Keratinocyte (primary cell): ENCODE data around the gene PRR14. TPM values are rescaled to one million over a fixed set of nuclear protein-coding genes. Genes with fewer than 3 reads are reported as not detected.

Experiments
- DNase-seq: peaks from one replicate; pipeline ENCODE4 v3.0.0-alpha.2; 2011; ENCODE audit warnings: low read depth, missing footprints, low spot score
- FAIRE-seq: peaks from 2 replicates; lab custom pipeline; 2011; peaks lifted over from hg19 to GRCh38; lab: Jason Lieb, UNC
- H2AFZ ChIP-seq: 2 replicates; pipeline ENCODE4 v1.6.0; 2012; ENCODE audit warnings: low read length, control low read depth, inconsistent platforms; ENCODE audit not compliant: control insufficient read depth
- H3K27ac ChIP-seq: 2 replicates; pipeline ENCODE4 v1.5.1; 2011; ENCODE audit warnings: low read length; ENCODE audit not compliant: control insufficient read depth, insufficient read depth
- H3K27me3 ChIP-seq: 3 replicates; pipeline ENCODE4 v1.6.0; 2011; ENCODE audit warnings: low read length; ENCODE audit not compliant: control insufficient read depth, insufficient read depth; ENCODE audit errors: extremely low read depth
- H3K36me3 ChIP-seq, 2 experiments: 2 replicates in 1 of 2; 3 replicates in 1 of 2; pipeline ENCODE4 v1.5.1; 2011; ENCODE audit warnings: low read length in 2 of 2, mild to moderate bottlenecking in 1 of 2; ENCODE audit not compliant: control insufficient read depth in 2 of 2, insufficient read depth in 2 of 2; ENCODE audit errors: extremely low read depth in 1 of 2
- H3K4me1 ChIP-seq: 3 replicates; pipeline ENCODE4 v1.5.1; 2011; ENCODE audit warnings: low read length; ENCODE audit not compliant: control insufficient read depth, insufficient read depth; ENCODE audit errors: extremely low read depth
- H3K4me2 ChIP-seq: 3 replicates; pipeline ENCODE4 v1.6.0; 2011; ENCODE audit warnings: low read depth, low read length; ENCODE audit not compliant: control insufficient read depth, insufficient read depth; ENCODE audit errors: extremely low read depth
- H3K4me3 ChIP-seq, 3 experiments: fragments of 200-600 bp in 1 of 3; sonication (generic) in 1 of 3; 2 replicates in 2 of 3; 3 replicates in 1 of 3; pipeline ENCODE4 v1.5.1; 2011 to 2016; ENCODE audit warnings: low read length in 3 of 3, mild to moderate bottlenecking in 3 of 3, control low read depth in 2 of 3, inconsistent platforms in 1 of 3, low read depth in 1 of 3, mixed read lengths in 1 of 3, mixed run types in 1 of 3, moderate library complexity in 1 of 3; ENCODE audit not compliant: control insufficient read depth in 2 of 3, insufficient read depth in 2 of 3; ENCODE audit errors: extremely low read depth in 1 of 3
- H3K79me2 ChIP-seq: 2 replicates; pipeline ENCODE4 v1.6.0; 2012; ENCODE audit warnings: low read length; ENCODE audit not compliant: control insufficient read depth, insufficient read depth
- H3K9ac ChIP-seq: 3 replicates; pipeline ENCODE4 v1.6.0; 2011; ENCODE audit warnings: low read length; ENCODE audit not compliant: control insufficient read depth, insufficient read depth; ENCODE audit errors: extremely low read depth
- H3K9me1 ChIP-seq: 3 replicates; pipeline ENCODE4 v1.6.0; 2011; ENCODE audit warnings: low read length; ENCODE audit not compliant: control insufficient read depth, insufficient read depth; ENCODE audit errors: extremely low read depth
- H3K9me3 ChIP-seq: 2 replicates; pipeline ENCODE4 v1.5.1; 2012; ENCODE audit warnings: low read depth, low read length; ENCODE audit not compliant: control insufficient read depth
- H4K20me1 ChIP-seq: 3 replicates; pipeline ENCODE4 v1.6.0; 2011; ENCODE audit warnings: low read length; ENCODE audit not compliant: control insufficient read depth, insufficient read depth; ENCODE audit errors: extremely low read depth
- CTCF ChIP-seq, 3 experiments: IDR thresholded peaks in 1 of 3; conservative IDR thresholded peaks in 1 of 3; optimal IDR thresholded peaks in 1 of 3; 2 replicates in 2 of 3; 3 replicates in 1 of 3; pipeline versions ENCODE3 to v1.5.1; 2011; ENCODE audit warnings: low read length in 3 of 3, mild to moderate bottlenecking in 3 of 3, moderate library complexity in 2 of 3, control low read depth in 1 of 3, inconsistent platforms in 1 of 3; ENCODE audit not compliant: insufficient read depth in 2 of 3; ENCODE audit errors: extremely low read depth in 1 of 3
- EZH2 ChIP-seq: IDR thresholded peaks from one replicate; pipeline ENCODE4 v1.6.1; 2012; ENCODE audit warnings: inconsistent platforms, mild to moderate bottlenecking, low read length, moderate library complexity
- dilution Hi-C: fragments of 300-500 bp; cut with MboI; formaldehyde crosslinking; loops from one replicate; pipeline ENCODE4 v1.7.0; 2020; ENCODE audit warnings: low sequenced_read_pairs; ENCODE audit not compliant: extremely low pct_ligation_motif_present
- polyA plus RNA-seq, 5 experiments: library from polyadenylated mRNA; depleted of rRNA in 3 of 5; stranded (reverse) in 3 of 5; stranded (forward) in 1 of 5; unstranded in 1 of 5; fragments of >200 nt; gene quantifications; 1 replicate in 1 of 5; 2 replicates in 3 of 5; 3 replicates in 1 of 5; pipeline versions ENCODE4 v1.2.1 to v1.2.3, GENCODE V29; 2011 to 2012; ENCODE audit warnings: missing spikeins in 2 of 5, low read depth in 1 of 5, low replicate concordance in 1 of 5

Gene PRR14
- polyA plus RNA-seq, 1 donor (not counting 4 experiments of a cell fraction or from before 2014, with no cell fraction given), result 7.4 TPM

- FAIRE-seq (no peak), DNase-seq (no peak)
- dilution Hi-C loops, result no loop called here
- Histone ChIP-seq H3K9me1 (no peaks in the 10 kb centered on the region), H3K79me2 (peaks cover 14% of the 10 kb centered on the region), H3K36me3 (peaks cover 25 to 26% of the 10 kb centered on the region in 2 experiments), H3K4me2 (peak overlapping the region; percentile 90), H3K4me3 (peak overlapping the region; percentile 74 to 99 (median 96)), H4K20me1 (no peaks in the 10 kb centered on the region), H3K4me1 (peaks cover 16% of the 10 kb centered on the region), H2AFZ (peak overlapping the region; percentile 91), H3K9ac (peak overlapping the region; percentile 93), H3K27ac (peak overlapping the region; percentile 87), H3K27me3 (no peaks in the 10 kb centered on the region), H3K9me3 (no peaks in the 10 kb centered on the region)
- TF ChIP-seq EZH2 (no peak), CTCF (optimal IDR thresholded peaks at IDR 0.05 in 1 of 3, IDR thresholded peaks at IDR 0.05 in 1 of 3, conservative IDR thresholded peaks at IDR 0.05 in 1 of 3; ENCODE audit: extremely low read depth in 1 of 3, insufficient read depth in 2 of 3, low read length in 3 of 3) (peak in 2 of 3 experiments; percentile 31 to 68)
Measured at GRCh38 chr16:30651124-30652004, 604 bp downstream of the PRR14 start.

GRCh38 chr16:30652005-30652296 is 1.2 kb downstream of the PRR14 start:
- H3K27ac ChIP-seq, result peak overlapping the region; percentile 36
- FAIRE-seq, result no peak
- peak overlapping the region; percentile 93 for H3K9ac ChIP-seq
- no peaks in the 10 kb centered on the region for H3K27me3 ChIP-seq
- H3K9me3 ChIP-seq, result no peaks in the 10 kb centered on the region
- no peak for DNase-seq
- dilution Hi-C loops, result no loop called here
- peaks cover 20% of the 10 kb centered on the region for H3K4me1 ChIP-seq
- peak overlapping the region; percentile 74 to 99 (median 74) for H3K4me3 ChIP-seq
- no peak overlapping the region for H2AFZ ChIP-seq
- H3K36me3 ChIP-seq, result peaks cover 30% of the 10 kb centered on the region in 2 experiments
- no peak for TF ChIP-seq EZH2
- TF ChIP-seq CTCF (optimal IDR thresholded peaks at IDR 0.05 in 1 of 3, IDR thresholded peaks at IDR 0.05 in 1 of 3, conservative IDR thresholded peaks at IDR 0.05 in 1 of 3; ENCODE audit: extremely low read depth in 1 of 3, insufficient read depth in 2 of 3, low read length in 3 of 3), result no peak
- H3K4me2 ChIP-seq, result peak overlapping the region; percentile 90
- peaks cover 14% of the 10 kb centered on the region for H3K79me2 ChIP-seq
- H3K9me1 ChIP-seq, result no peaks in the 10 kb centered on the region
- H4K20me1 ChIP-seq, result no peaks in the 10 kb centered on the region
